Nasal cavity respiratory epithelium epithelial cell of viscerocranial mucosa (primary cell): ENCODE data around the gene CTAGE8. TPM values are rescaled to one million over a fixed set of nuclear protein-coding genes. Genes with fewer than 3 reads are reported as not detected.

ENCODE experiments used
- total RNA-seq: library from RNA; depleted of rRNA; stranded (reverse); fragments of >200 nt; gene quantifications from 2 replicates; pipeline ENCODE4 v1.2.3, GENCODE V29; 2014

Gene CTAGE8
- 6.6 and 7.2 TPM in 2 replicates for total RNA-seq

GRCh38 chr7:144269188-144269587 is at the start of gene CTAGE8:
Gene CTAGE8, minus strand, starts transcription at chr7:144269288. Its CDS starts 38 bp downstream, at chr7:144269250.

GRCh38 chr7:144311872-144312469 is 42.9 kb upstream of the CTAGE8 start, which contains the start of gene OR2A1:
Gene OR2A1, plus strand, starts transcription at chr7:144312419. Its CDS starts 5,706 bp downstream, at chr7:144318125.

GRCh38 chr7:144264692-144265091 is 4.4 kb downstream of the CTAGE8 start, which contains the start of gene OR2A7:
Gene OR2A7, minus strand, starts transcription at chr7:144264792. Its CDS starts 5,164 bp downstream, at chr7:144259628.

DNA sequence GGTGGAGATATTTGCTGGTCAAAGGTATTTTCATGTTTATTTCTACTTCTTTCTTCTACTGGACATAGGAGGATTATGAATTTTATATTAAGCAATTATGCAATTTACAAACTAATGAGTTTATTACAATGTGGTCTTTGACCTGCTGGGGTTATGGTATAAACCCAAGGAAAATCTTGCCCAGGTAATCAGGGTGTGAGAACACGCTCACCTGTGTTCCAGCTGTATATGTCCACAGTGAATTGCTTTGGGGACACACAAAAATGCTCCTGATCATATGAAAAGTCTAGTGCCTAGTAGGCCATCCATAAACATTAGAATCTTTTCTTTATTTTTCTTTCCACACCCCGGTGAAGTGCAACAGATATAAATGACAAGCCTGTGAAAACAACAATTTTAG is 29.7 kb downstream of the CTAGE8 start, which contains the start of gene OR2A42:
Gene OR2A42, minus strand, starts transcription at position 241 of the 400 bp plus-strand sequence. CDS start 6,762 bp downstream, outside the sequence.

Other genes starting within 250 kb of the CTAGE8 start
- not detected in 2 replicates for gene OR2A5, start 220.3 kb downstream of the CTAGE8 start, total RNA-seq
- gene OR2A25, start 199.5 kb downstream of the CTAGE8 start, total RNA-seq, result not detected in 2 replicates
- not detected in 2 replicates for gene OR2A12, start 183.0 kb downstream of the CTAGE8 start, total RNA-seq
- not detected in 2 replicates for gene OR2A2, start 159.7 kb downstream of the CTAGE8 start, total RNA-seq
- gene OR2A14, start 146.1 kb downstream of the CTAGE8 start, total RNA-seq, result not detected in 2 replicates
- 0.14 and 2.1 TPM in 2 replicates for gene CTAGE4, start 85.8 kb downstream of the CTAGE8 start, total RNA-seq
- gene ARHGEF35, start 73.5 kb downstream of the CTAGE8 start, total RNA-seq, result 24.6 and 27.1 TPM in 2 replicates
- not detected in 2 replicates for gene OR2A42, start 29.7 kb downstream of the CTAGE8 start, total RNA-seq
- 1.6 and 2.1 TPM in 2 replicates for gene OR2A7, start 4.5 kb downstream of the CTAGE8 start, total RNA-seq
- gene OR2A1, start 43.1 kb upstream of the CTAGE8 start, total RNA-seq, result not detected in 2 replicates
- 16.4 and 24.9 TPM in 2 replicates for gene ARHGEF5, start 86.1 kb upstream of the CTAGE8 start, total RNA-seq
- gene NOBOX, start 134.4 kb upstream of the CTAGE8 start, total RNA-seq, result not detected in 2 replicates